Measurements from ENCODE around the gene GABBR1.

- TF ChIP-seq CTCF (IDR thresholded peaks at IDR 0.05; ENCODE audit: low read depth, low read length, missing input control): no peak
- TF ChIP-seq MAX (IDR thresholded peaks at IDR 0.05): no peak
- no peak for TF ChIP-seq REST (IDR thresholded peaks at IDR 0.05)
- no peak for TF ChIP-seq TAF1 (conservative IDR thresholded peaks at IDR 0.05)
- no peak for TF ChIP-seq YY1 (IDR thresholded peaks at IDR 0.05)
- TF ChIP-seq JUND (IDR thresholded peaks at IDR 0.05): no peak
- no peak for TF ChIP-seq GABPA (IDR thresholded peaks at IDR 0.05 in 1 of 2, conservative IDR thresholded peaks at IDR 0.05 in 1 of 2)
- no peak for TF ChIP-seq EGR1 (IDR thresholded peaks at IDR 0.05; ENCODE audit: low read depth in 2 of 2)
- TF ChIP-seq ZBTB33 (IDR thresholded peaks at IDR 0.05): no peak
- TF ChIP-seq RXRA (IDR thresholded peaks at IDR 0.05): no peak
- no peak for TF ChIP-seq RAD21 (IDR thresholded peaks at IDR 0.05)
These were observed 47.9 kb upstream of the GABBR1 start, which contains the start of gene ZFP57 for GRCh38 chr6:29680904-29681303.
